Immature natural killer cell (primary cell): ENCODE measurements around the gene PSPC1. TPM values are rescaled to one million over a fixed set of nuclear protein-coding genes. Genes with fewer than 3 reads are reported as not detected.
"Not testable (repeated sequence)": the region's sequence is repeated elsewhere in the genome, so short reads cannot be mapped to it uniquely, and the experiment has no call there.

Experiments used
- DNase-seq, 3 donors: peaks; one replicate each; pipeline ENCODE4 v3.0.0; 2022; ENCODE audit warnings: mixed read lengths in 1 of 3
- H3K27ac Mint-ChIP-seq, 6 donors: one replicate each; pipeline ENCODE4 v1.8.0; 2020; ENCODE audit warnings: mixed read lengths in 6 of 6, mild to moderate bottlenecking in 5 of 6, inconsistent platforms in 4 of 6, moderate library complexity in 3 of 6
- H3K27me3 Mint-ChIP-seq, 3 donors: one replicate each; pipeline ENCODE4 v1.8.0; 2020 to 2021; ENCODE audit warnings: low read depth in 3 of 3, mild to moderate bottlenecking in 3 of 3, mixed read lengths in 3 of 3, moderate library complexity in 3 of 3, inconsistent platforms in 1 of 3
- H3K36me3 Mint-ChIP-seq, 3 donors: one replicate each; pipeline ENCODE4 v1.8.0; 2020; ENCODE audit warnings: mixed read lengths in 3 of 3, inconsistent platforms in 2 of 3, mild to moderate bottlenecking in 2 of 3
- H3K4me1 Mint-ChIP-seq, 2 donors: one replicate each; pipeline ENCODE4 v1.8.0; 2020; ENCODE audit warnings: inconsistent platforms in 2 of 2, mild to moderate bottlenecking in 2 of 2, mixed read lengths in 2 of 2, moderate library complexity in 1 of 2
- H3K4me3 Mint-ChIP-seq, 5 donors: one replicate each; pipeline ENCODE4 v1.8.0; 2020; ENCODE audit warnings: mild to moderate bottlenecking in 5 of 5, mixed read lengths in 5 of 5, inconsistent platforms in 3 of 5, moderate library complexity in 3 of 5
- H3K9me3 Mint-ChIP-seq, 6 donors: one replicate each; pipeline ENCODE4 v1.8.0; 2020; ENCODE audit warnings: mild to moderate bottlenecking in 6 of 6, mixed read lengths in 6 of 6, inconsistent platforms in 4 of 6, moderate library complexity in 3 of 6
- polyA plus RNA-seq, 3 donors: library from polyadenylated mRNA; unstranded; fragments of 300-500 nt; fragmentation: Illumina TruSeq; gene quantifications; one replicate each; pipeline ENCODE4 v1.2.3, GENCODE V29; 2021

The PSPC1 gene
- polyA plus RNA-seq, 3 donors from 2014 or later: 26.6 to 37.4 (median 36.6) TPM

DNA sequence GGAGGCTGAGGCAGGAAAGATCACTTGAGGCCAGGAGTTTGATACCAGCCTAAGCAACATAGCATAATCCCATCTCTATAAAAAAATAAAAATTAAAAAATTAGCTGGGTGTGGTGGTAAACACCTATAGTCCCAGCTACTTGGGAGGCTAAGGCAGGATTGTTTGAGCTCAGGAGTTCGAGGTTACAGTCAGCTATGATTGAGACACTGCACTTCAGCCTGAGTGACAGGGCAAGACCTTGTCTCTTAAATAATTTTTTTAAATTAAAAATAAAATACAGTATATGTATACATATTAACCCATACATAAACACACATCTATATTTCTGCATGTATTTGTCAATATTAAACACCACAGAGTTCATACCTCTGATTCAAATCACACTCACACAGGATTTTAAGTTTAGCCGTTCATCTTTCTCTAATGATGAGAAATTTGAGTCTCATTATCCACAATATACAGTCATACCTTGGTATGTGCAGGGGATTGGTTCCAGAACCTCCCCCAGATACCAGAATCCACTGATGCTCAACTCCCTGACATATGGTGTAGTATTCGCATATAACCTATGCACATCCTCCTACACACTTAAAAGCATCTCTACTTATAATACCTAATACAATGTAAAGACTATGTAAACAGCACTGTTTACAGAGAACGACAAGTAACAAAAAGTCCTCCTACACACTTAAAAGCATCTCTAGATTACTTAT lies 44.7 kb downstream of the PSPC1 start:
- no peak for DNase-seq
- peak overlapping the region in 2 of 6 donors; percentile 3 to 24 for H3K27ac Mint-ChIP-seq
- H3K4me1 Mint-ChIP-seq: peaks cover 25 to 60% of the 10 kb centered on the region in 2 donors
- no peak overlapping the region for H3K4me3 Mint-ChIP-seq
- H3K36me3 Mint-ChIP-seq: peaks cover 9 to 19% (median 14%) of the 10 kb centered on the region in 3 donors
- H3K9me3 Mint-ChIP-seq: no peaks in the 10 kb centered on the region
- peaks cover 0 to 8% (median 5%) of the 10 kb centered on the region in 3 donors for H3K27me3 Mint-ChIP-seq

DNA sequence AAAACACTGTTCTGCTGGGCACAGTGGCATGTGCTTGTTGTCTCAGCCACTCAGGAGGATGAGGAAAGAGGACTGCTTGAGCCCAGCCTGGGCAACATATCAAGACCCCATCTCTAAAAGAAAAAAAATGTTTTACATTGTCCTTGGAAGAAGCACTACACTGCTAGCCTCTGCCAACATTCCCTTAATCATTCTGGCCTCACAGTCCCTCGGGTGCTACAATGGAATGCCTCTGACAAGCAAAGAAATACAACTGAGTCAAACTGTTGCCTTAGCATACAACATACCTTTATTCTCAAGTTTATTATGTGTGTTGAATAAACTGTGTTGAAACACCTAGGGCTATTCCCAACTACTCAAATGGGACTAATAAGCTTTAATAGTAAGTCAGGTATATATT lies 56.1 kb downstream of the PSPC1 start:
- DNase-seq: no peak
- Mint-ChIP-seq H3K4me1 (peaks cover 17 to 75% of the 10 kb centered on the region in 2 donors), H3K9me3 (no peaks in the 10 kb centered on the region), H3K4me3 (no peak overlapping the region), H3K27ac (peak overlapping the region in 1 of 6 donors; percentile 61), H3K27me3 (peaks cover 0 to 2% (median 0%) of the 10 kb centered on the region in 3 donors), H3K36me3 (peaks cover 5 to 23% (median 7%) of the 10 kb centered on the region in 3 donors)

- Mint-ChIP-seq H3K27ac (peak overlapping the region in 2 of 6 donors; percentile 15 to 36), H3K9me3 (no peaks in the 10 kb centered on the region), H3K4me3 (no peak overlapping the region), H3K4me1 (peaks cover 15 to 71% of the 10 kb centered on the region in 2 donors), H3K27me3 (peaks cover 0 to 2% (median 0%) of the 10 kb centered on the region in 3 donors), H3K36me3 (peaks cover 5 to 23% (median 7%) of the 10 kb centered on the region in 3 donors)
- no peak for DNase-seq
Observed at GRCh38 chr13:19725320-19725719, 57.4 kb downstream of the PSPC1 start.

- Mint-ChIP-seq H3K27ac (peak overlapping the region in 1 of 6 donors; percentile 7), H3K4me1 (peaks cover 6 to 39% of the 10 kb centered on the region in 2 donors), H3K27me3 (peaks cover 0 to 2% (median 0%) of the 10 kb centered on the region in 3 donors), H3K36me3 (peaks cover 0 to 3% (median 0%) of the 10 kb centered on the region in 3 donors), H3K4me3 (no peak overlapping the region), H3K9me3 (no peaks in the 10 kb centered on the region)
- no peak for DNase-seq
Observed at GRCh38 chr13:19720039-19720438, 62.7 kb downstream of the PSPC1 start.

GRCh38 chr13:19713186-19713965 lies 69.4 kb downstream of the PSPC1 start:
- DNase-seq: no peak
- Mint-ChIP-seq H3K4me1 (peaks cover 12 to 33% of the 10 kb centered on the region in 2 donors), H3K4me3 (no peak overlapping the region), H3K27ac (peak overlapping the region in 1 of 6 donors; percentile 24), H3K27me3 (peaks cover 0 to 2% (median 0%) of the 10 kb centered on the region in 3 donors), H3K36me3 (no peaks in the 10 kb centered on the region), H3K9me3 (no peaks in the 10 kb centered on the region)

- not testable (repeated sequence) for H3K36me3 Mint-ChIP-seq, H3K27ac Mint-ChIP-seq, DNase-seq, H3K4me3 Mint-ChIP-seq, H3K27me3 Mint-ChIP-seq, H3K9me3 Mint-ChIP-seq
- H3K4me1 Mint-ChIP-seq: peaks cover 12 to 49% of the 10 kb centered on the region in 2 donors
Observed at GRCh38 chr13:19709782-19710181, 73.0 kb downstream of the PSPC1 start.

- peaks cover 10 to 45% of the 10 kb centered on the region in 2 donors for H3K4me1 Mint-ChIP-seq
- not testable (repeated sequence) for H3K27ac Mint-ChIP-seq, H3K36me3 Mint-ChIP-seq, H3K27me3 Mint-ChIP-seq, DNase-seq, H3K4me3 Mint-ChIP-seq, H3K9me3 Mint-ChIP-seq
Observed at GRCh38 chr13:19709039-19709438, 73.7 kb downstream of the PSPC1 start.

GRCh38 chr13:19704256-19704655 lies 78.5 kb downstream of the PSPC1 start:
- H3K4me3 Mint-ChIP-seq, H3K27ac Mint-ChIP-seq, DNase-seq, H3K9me3 Mint-ChIP-seq, H3K36me3 Mint-ChIP-seq, H3K27me3 Mint-ChIP-seq: not testable (repeated sequence)
- peaks cover 17 to 46% of the 10 kb centered on the region in 2 donors for H3K4me1 Mint-ChIP-seq

- H3K4me3 Mint-ChIP-seq, H3K27me3 Mint-ChIP-seq, H3K36me3 Mint-ChIP-seq, H3K9me3 Mint-ChIP-seq, DNase-seq: not testable (repeated sequence)
- peak overlapping the region in 1 of 6 donors; percentile 10 for H3K27ac Mint-ChIP-seq
- H3K4me1 Mint-ChIP-seq: peaks cover 11 to 44% of the 10 kb centered on the region in 2 donors
Observed at GRCh38 chr13:19701619-19702018, 81.1 kb downstream of the PSPC1 start.

DNA sequence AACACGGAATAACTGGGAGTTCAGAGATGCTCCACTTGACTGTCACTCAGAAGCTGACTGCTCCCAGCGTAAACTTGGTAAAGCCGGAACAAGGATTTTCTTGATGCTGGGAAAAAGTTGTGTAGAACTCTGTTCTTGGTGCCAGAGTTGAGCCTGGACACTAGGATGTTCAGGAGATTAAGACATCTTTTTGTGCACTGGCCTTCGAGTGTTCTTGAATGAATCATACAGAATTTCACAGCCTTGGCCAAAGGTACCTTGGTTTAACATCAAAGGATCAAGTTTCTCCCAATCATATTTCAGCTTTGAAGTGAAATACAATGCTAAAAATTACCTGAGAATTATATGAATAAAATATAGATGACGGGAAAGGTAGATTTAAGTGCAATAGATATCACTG lies 81.8 kb downstream of the PSPC1 start:
- not testable (repeated sequence) for H3K36me3 Mint-ChIP-seq, DNase-seq, H3K9me3 Mint-ChIP-seq, H3K4me3 Mint-ChIP-seq, H3K27me3 Mint-ChIP-seq
- peaks cover 11 to 46% of the 10 kb centered on the region in 2 donors for H3K4me1 Mint-ChIP-seq
- H3K27ac Mint-ChIP-seq: peak overlapping the region in 1 of 6 donors; percentile 35

DNA sequence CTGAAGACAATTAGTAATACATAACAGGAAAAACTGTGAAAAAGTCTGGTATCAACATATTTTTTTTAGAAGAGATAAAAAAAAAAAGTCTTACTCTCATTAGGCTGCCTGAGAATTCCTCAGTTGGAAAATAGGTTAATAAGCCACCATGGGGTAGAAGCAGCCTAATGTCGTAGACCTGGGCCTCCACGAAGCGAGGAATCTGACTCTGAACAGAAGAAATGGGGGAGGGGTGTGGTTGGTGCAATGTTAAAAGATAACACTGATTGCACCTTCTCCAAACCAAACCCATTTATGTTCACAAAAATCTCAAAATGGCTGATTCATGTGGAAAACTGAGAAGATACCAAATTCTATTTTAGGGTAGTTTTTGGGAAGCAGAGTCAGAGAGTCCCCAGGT lies 86.9 kb downstream of the PSPC1 start:
- Mint-ChIP-seq H3K36me3 (peaks cover 5 to 12% (median 9%) of the 10 kb centered on the region in 3 donors), H3K9me3 (no peaks in the 10 kb centered on the region), H3K27ac (no peak overlapping the region), H3K27me3 (peaks cover 2 to 4% (median 3%) of the 10 kb centered on the region in 3 donors), H3K4me3 (no peak overlapping the region), H3K4me1 (peaks cover 21 to 68% of the 10 kb centered on the region in 2 donors)
- DNase-seq: no peak

GRCh38 chr13:19695428-19695827 lies 87.3 kb downstream of the PSPC1 start:
- peaks cover 5 to 12% (median 12%) of the 10 kb centered on the region in 3 donors for H3K36me3 Mint-ChIP-seq
- H3K4me3 Mint-ChIP-seq: no peak overlapping the region
- DNase-seq: no peak
- peaks cover 2 to 5% (median 3%) of the 10 kb centered on the region in 3 donors for H3K27me3 Mint-ChIP-seq
- H3K27ac Mint-ChIP-seq: peak overlapping the region in 1 of 6 donors; percentile 42
- H3K4me1 Mint-ChIP-seq: peaks cover 22 to 65% of the 10 kb centered on the region in 2 donors
- no peaks in the 10 kb centered on the region for H3K9me3 Mint-ChIP-seq

- not testable (repeated sequence) for DNase-seq, H3K27me3 Mint-ChIP-seq, H3K9me3 Mint-ChIP-seq, H3K27ac Mint-ChIP-seq, H3K4me3 Mint-ChIP-seq
- H3K4me1 Mint-ChIP-seq: peaks cover 20 to 41% of the 10 kb centered on the region in 2 donors
- peaks cover 5 to 12% (median 12%) of the 10 kb centered on the region in 3 donors for H3K36me3 Mint-ChIP-seq
Observed at GRCh38 chr13:19691447-19691846, 91.3 kb downstream of the PSPC1 start.

GRCh38 chr13:19685437-19685836 lies 97.3 kb downstream of the PSPC1 start:
- Mint-ChIP-seq H3K9me3 (no peaks in the 10 kb centered on the region), H3K27me3 (peaks cover 0 to 2% (median 0%) of the 10 kb centered on the region in 3 donors), H3K36me3 (no peaks in the 10 kb centered on the region), H3K4me1 (peaks cover 5 to 53% of the 10 kb centered on the region in 2 donors), H3K4me3 (no peak overlapping the region), H3K27ac (peak overlapping the region; percentile 2 to 62 (median 34))
- no peak for DNase-seq
